GM23248 (cell line): ENCODE measurements around the gene AOC2. TPM values are rescaled to one million over a fixed set of nuclear protein-coding genes. Genes with fewer than 3 reads are reported as not detected.
"Not testable (repeated sequence)": the region's sequence is repeated elsewhere in the genome, so short reads cannot be mapped to it uniquely, and the experiment has no call there.

ENCODE experiments used
- DNase-seq: peaks from one replicate; pipeline ENCODE4 v3.0.0-alpha.2; 2015
- H2AFZ ChIP-seq: fragments of 200-600 bp; sonication (generic); 2 replicates; pipeline ENCODE4 v1.6.1; 2016; ENCODE audit warnings: antibody characterized with exemption
- H3F3A ChIP-seq: fragments of 200-600 bp; sonication (generic); 2 replicates; pipeline ENCODE4 v1.6.1; 2016; ENCODE audit warnings: mild to moderate bottlenecking, antibody characterized with exemption, mixed run types; ENCODE audit not compliant: insufficient read depth
- H3K27ac ChIP-seq: fragments of 200-600 bp; sonication (generic); 2 replicates; pipeline ENCODE4 v1.5.1; 2016; ENCODE audit warnings: mild to moderate bottlenecking
- H3K27me3 ChIP-seq: fragments of 200-600 bp; sonication (generic); replicated peaks from 2 replicates; pipeline ENCODE4 v1.6.1; 2016; ENCODE audit warnings: mild to moderate bottlenecking; ENCODE audit not compliant: insufficient read depth
- H3K36me3 ChIP-seq: fragments of 200-600 bp; sonication (generic); 2 replicates; pipeline ENCODE4 v1.6.1; 2016; ENCODE audit warnings: low read depth, mild to moderate bottlenecking
- H3K4me1 ChIP-seq: fragments of 200-600 bp; sonication (generic); 2 replicates; pipeline ENCODE4 v1.6.1; 2016; ENCODE audit warnings: mild to moderate bottlenecking; ENCODE audit not compliant: insufficient read depth
- H3K4me2 ChIP-seq: fragments of 200-600 bp; sonication (generic); one replicate; pipeline ENCODE4 v1.6.1; 2016; ENCODE audit warnings: mild to moderate bottlenecking; ENCODE audit not compliant: unreplicated experiment
- H3K4me3 ChIP-seq: fragments of 200-600 bp; sonication (generic); 2 replicates; pipeline ENCODE4 v1.5.1; 2016; ENCODE audit warnings: mild to moderate bottlenecking
- H3K79me2 ChIP-seq: fragments of 200-600 bp; sonication (generic); 2 replicates; pipeline ENCODE4 v1.6.1; 2016; ENCODE audit warnings: mild to moderate bottlenecking; ENCODE audit not compliant: insufficient read depth
- H3K9ac ChIP-seq: fragments of 200-600 bp; sonication (generic); 2 replicates; pipeline ENCODE4 v1.6.1; 2016; ENCODE audit warnings: mild to moderate bottlenecking
- H3K9me2 ChIP-seq: fragments of 200-600 bp; sonication (generic); 2 replicates; pipeline ENCODE4 v1.6.1; 2016; ENCODE audit warnings: mixed run types, mild to moderate bottlenecking, moderate library complexity; ENCODE audit not compliant: insufficient read depth
- H3K9me3 ChIP-seq: fragments of 200-600 bp; sonication (generic); one replicate; pipeline ENCODE4 v1.6.1; 2017; ENCODE audit warnings: low read depth
- H4K20me1 ChIP-seq: fragments of 200-600 bp; sonication (generic); 2 replicates; pipeline ENCODE4 v1.6.0; 2016; ENCODE audit not compliant: insufficient read depth
- EZH2 ChIP-seq: fragments of 200-600 bp; sonication (generic); IDR thresholded peaks from 2 replicates; pipeline ENCODE4 v1.6.1; 2018; ENCODE audit warnings: antibody characterized with exemption, mild to moderate bottlenecking; ENCODE audit not compliant: insufficient read depth, poor library complexity, severe bottlenecking
- EZH2phosphoT487 ChIP-seq: fragments of 200-600 bp; sonication (generic); IDR thresholded peaks from 2 replicates; pipeline ENCODE4 v1.6.1; 2018; ENCODE audit warnings: antibody characterized with exemption, moderate library complexity, mild to moderate bottlenecking, low read depth; ENCODE audit not compliant: insufficient read depth
- WGBS, 2 experiments: methylation state at CpG; one replicate each; pipeline ENCODE4 v1.1.6; 2015 to 2017; ENCODE audit warnings: low lambda C conversion rate in 2 of 2, low coverage in 1 of 2; ENCODE audit errors: missing lambda C conversion rate in 2 of 2; 5-methylcytosine and 5-hydroxymethylcytosine counted together
- in situ Hi-C: fragments of 300-500 bp; cut with MboI; formaldehyde crosslinking; loops from 2 replicates; pipeline ENCODE4 v1.15.0; 2020
- polyA plus RNA-seq: library from polyadenylated mRNA; unstranded; fragments of >200 nt; fragmentation: Nextera tagmentation; extraction: Ambion mirVana; gene quantifications from 2 replicates; pipeline ENCODE4 v1.2.1, GENCODE V29; 2016
- total RNA-seq: library from RNA; depleted of rRNA; stranded (reverse); fragments of >200 nt; shearing (Covaris generic); gene quantifications from 2 replicates; pipeline ENCODE4 v1.2.3, GENCODE V29; 2014

Gene AOC2
- total and polyA plus RNA-seq, 2 experiments from 2014 or later: 0.09 to 0.22 TPM

GRCh38 chr17:42857389-42857788, 13.0 kb downstream of the AOC2 start:
- in situ Hi-C loops: no loop called here
- Histone ChIP-seq H3K27ac (no peak overlapping the region), H3K79me2 (no peaks in the 10 kb centered on the region), H3K4me2 (no peak overlapping the region), H3K36me3 (no peaks in the 10 kb centered on the region), H3K9ac (no peak overlapping the region), H3K9me2 (no peaks in the 10 kb centered on the region), H3F3A (no peaks in the 10 kb centered on the region), H3K27me3 (no peaks in the 10 kb centered on the region), H3K9me3 (no peaks in the 10 kb centered on the region), H3K4me3 (no peak overlapping the region), H4K20me1 (no peaks in the 10 kb centered on the region), H3K4me1 (no peaks in the 10 kb centered on the region), H2AFZ (no peak overlapping the region)
- DNase-seq: no peak
- no peak for TF ChIP-seq EZH2phosphoT487
- WGBS, 2 experiments: 90% methylated on average over 1 of the region's 1 CpG

- Histone ChIP-seq H3K9me2 (no peaks in the 10 kb centered on the region), H3K79me2 (no peaks in the 10 kb centered on the region), H3K4me2 (no peak overlapping the region), H3K9me3 (no peaks in the 10 kb centered on the region), H4K20me1 (no peaks in the 10 kb centered on the region), H3K27me3 (no peaks in the 10 kb centered on the region), H3F3A (peaks cover 7% of the 10 kb centered on the region; the same call in 1 of the 2 replicates), H3K36me3 (no peaks in the 10 kb centered on the region), H3K9ac (no peak overlapping the region), H3K4me1 (peaks cover 13% of the 10 kb centered on the region), H3K27ac (no peak overlapping the region), H2AFZ (no peak overlapping the region), H3K4me3 (no peak overlapping the region)
- no peak for DNase-seq
- TF ChIP-seq EZH2phosphoT487 (no peak), EZH2 (no peak)
- 70 to 74% methylated on average over 7 of the region's 7 CpGs for WGBS, 2 experiments
- in situ Hi-C loops: no loop called here
These were observed 21.3 kb downstream of the AOC2 start for GRCh38 chr17:42865638-42866094.

- in situ Hi-C loops: no loop called here
- TF ChIP-seq EZH2: no peak
- no peak for TF ChIP-seq EZH2phosphoT487
These were observed 21.8 kb downstream of the AOC2 start for GRCh38 chr17:42866216-42866615.

GRCh38 chr17:42866631-42867575, 22.5 kb downstream of the AOC2 start:
- no peak overlapping the region for H3K4me3 ChIP-seq
- no peaks in the 10 kb centered on the region for H4K20me1 ChIP-seq
- H3K27me3 ChIP-seq: no peaks in the 10 kb centered on the region
- TF ChIP-seq EZH2phosphoT487: no peak
- TF ChIP-seq EZH2: no peak
- in situ Hi-C loops: no loop called here
- H2AFZ ChIP-seq: no peak overlapping the region
- no peak overlapping the region for H3K9ac ChIP-seq
- no peaks in the 10 kb centered on the region for H3K36me3 ChIP-seq
- no peaks in the 10 kb centered on the region for H3K9me3 ChIP-seq
- no peak overlapping the region for H3K4me2 ChIP-seq
- H3F3A ChIP-seq: peaks cover 7% of the 10 kb centered on the region; the same call in 1 of the 2 replicates
- peaks cover 13% of the 10 kb centered on the region for H3K4me1 ChIP-seq
- H3K27ac ChIP-seq: no peak overlapping the region
- no peak for DNase-seq
- no peaks in the 10 kb centered on the region for H3K9me2 ChIP-seq
- WGBS, 2 experiments: 71 to 79% methylated on average over 9 to 11 of the region's 12 CpGs
- no peaks in the 10 kb centered on the region for H3K79me2 ChIP-seq

More at GRCh38 chr17:42866216-42866615, 21.8 kb downstream of the AOC2 start:
- Histone ChIP-seq H3K9ac (no peak overlapping the region), H3K9me2 (no peaks in the 10 kb centered on the region), H3F3A (peaks cover 7% of the 10 kb centered on the region; the same call in 1 of the 2 replicates), H3K4me1 (peaks cover 13% of the 10 kb centered on the region), H3K36me3 (no peaks in the 10 kb centered on the region), H3K9me3 (no peaks in the 10 kb centered on the region), H2AFZ (no peak overlapping the region), H3K27ac (no peak overlapping the region), H3K4me3 (no peak overlapping the region), H3K27me3 (no peaks in the 10 kb centered on the region), H3K4me2 (no peak overlapping the region), H3K79me2 (no peaks in the 10 kb centered on the region), H4K20me1 (no peaks in the 10 kb centered on the region)
- WGBS, 2 experiments: 79 to 86% methylated on average over 4 of the region's 4 CpGs
- DNase-seq: no peak

GRCh38 chr17:42867694-42868261, 23.4 kb downstream of the AOC2 start:
- peaks cover 13% of the 10 kb centered on the region for H3K4me1 ChIP-seq
- H3K4me3 ChIP-seq, DNase-seq, H3K27me3 ChIP-seq, H3K9me3 ChIP-seq, H2AFZ ChIP-seq, H3K9ac ChIP-seq, H3K36me3 ChIP-seq, H3K4me2 ChIP-seq, H3K9me2 ChIP-seq, in situ Hi-C loops, H3K79me2 ChIP-seq, H3K27ac ChIP-seq, H4K20me1 ChIP-seq, H3F3A ChIP-seq: not testable (repeated sequence)
- WGBS, 2 experiments: 83% methylated on average over 13 to 20 of the region's 21 CpGs
